Aorta (tissue), 5 donors: ENCODE measurements around the gene CDH2. TPM values are rescaled to one million over a fixed set of nuclear protein-coding genes. Genes with fewer than 3 reads are reported as not detected.

Experiments
- ATAC-seq: fragments of 200-7000 bp; cut with Tn5 transposase; one replicate; pipeline ENCODE4 v1.9.1; 2022; ENCODE audit warnings: moderate library complexity; ENCODE audit not compliant: low FRiP score
- DNase-seq, 2 donors: peaks; one replicate each; pipeline ENCODE4 v3.0.0-alpha.2; 2020
- H3K27ac ChIP-seq, 2 donors: one replicate each; pipeline ENCODE4 v1.5.1; 2013; ENCODE audit warnings: low read length in 2 of 2, mild to moderate bottlenecking in 2 of 2, moderate library complexity in 2 of 2, control low read depth in 1 of 2, inconsistent platforms in 1 of 2, low read depth in 1 of 2
- H3K27me3 ChIP-seq, 2 donors: one replicate each; pipeline ENCODE4 v1.6.1; 2013; ENCODE audit warnings: control low read depth in 1 of 2, low read length in 1 of 2, mild to moderate bottlenecking in 1 of 2, moderate library complexity in 1 of 2; ENCODE audit not compliant: insufficient read depth in 2 of 2, control insufficient read depth in 1 of 2
- H3K36me3 ChIP-seq, 2 donors: one replicate each; pipeline ENCODE4 v1.6.1; 2013; ENCODE audit warnings: control low read depth in 1 of 2, low read length in 1 of 2, mild to moderate bottlenecking in 1 of 2; ENCODE audit not compliant: insufficient read depth in 2 of 2, control insufficient read depth in 1 of 2
- H3K4me1 ChIP-seq, 2 donors: one replicate each; pipeline ENCODE4 v1.6.1; 2013; ENCODE audit warnings: low read length in 2 of 2, control low read depth in 1 of 2, mild to moderate bottlenecking in 1 of 2, moderate library complexity in 1 of 2; ENCODE audit not compliant: insufficient read depth in 2 of 2, control insufficient read depth in 1 of 2
- H3K4me3 ChIP-seq, 2 donors: one replicate each; pipeline ENCODE4 v1.5.1; 2013; ENCODE audit warnings: low read length in 2 of 2, control low read depth in 1 of 2, mild to moderate bottlenecking in 1 of 2
- H3K9me3 ChIP-seq: one replicate; pipeline ENCODE4 v1.6.1; 2013; ENCODE audit warnings: mild to moderate bottlenecking, low read length; ENCODE audit not compliant: control insufficient read depth
- WGBS, 2 donors: extraction: QIAGEN DNeasy Blood & Tissue Kit; methylation state at CpG; one replicate each; pipeline ENCODE4 v1.1.7; 2013; 5-methylcytosine and 5-hydroxymethylcytosine counted together
- intact Hi-C, 2 donors: fragments of 100-400 bp; cut with DNase I; formaldehyde crosslinking; loops; one replicate each; pipeline versions ENCODE4 v1.14.2 to v1.15.0; 2022
- polyA plus RNA-seq, 2 donors: library from polyadenylated mRNA; stranded (reverse); fragments of 200-250 nt; gene quantifications; one replicate each; pipeline ENCODE4 v1.2.3, GENCODE V29; 2013
- total RNA-seq, 2 donors: library from RNA; stranded (reverse); fragmentation: NEBNext Ultra II Directional; extraction: Animal tissue kit (Norgen Biotek cat#: 25700); gene quantifications; one replicate each; pipeline ENCODE4 v1.2.1, GENCODE V29; 2021
- donor health status: healthy with polysubstance abuse.
- donor health status: Bipolar disorder and iron deficiency.
- donor health status: DM: no; HTN: no; CAD: no.
- donor health status: DM: no; HTN: no; CAD: no.
- donor health status: DM: yes; HTN: yes; CAD: no.

CDH2 gene
- total and polyA plus RNA-seq, 4 donors: 6.9 to 13.9 (median 11.4) TPM

DNA sequence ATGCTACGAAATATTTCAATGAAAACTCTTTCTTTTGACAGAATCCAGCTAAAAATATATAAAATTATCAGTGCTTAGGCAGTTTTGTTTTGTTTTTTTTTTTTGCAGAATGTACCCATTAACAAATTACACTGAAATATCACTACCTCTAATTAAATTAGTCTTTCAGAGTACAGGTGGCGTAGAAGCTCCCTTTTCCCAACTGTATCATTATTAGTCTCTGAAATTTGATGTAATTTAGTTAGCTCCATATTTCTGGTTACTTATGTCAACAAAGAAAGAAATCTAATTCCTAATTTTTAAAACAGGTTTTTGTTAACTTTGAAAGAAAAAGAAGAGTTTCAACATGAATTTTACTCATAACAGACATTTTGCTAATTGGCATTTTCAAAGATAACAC lies 149.2 kb downstream of the CDH2 start:
- H3K9me3 ChIP-seq: no peaks in the 10 kb centered on the region
- H3K4me3 ChIP-seq: no peak overlapping the region
- intact Hi-C loops: no loop called here
- DNase-seq: no peak
- 93 to 98% methylated on average over 2 of the region's 2 CpGs for WGBS, 2 donors
- H3K27me3 ChIP-seq: no peaks in the 10 kb centered on the region
- H3K36me3 ChIP-seq: no peaks in the 10 kb centered on the region
- no peak for ATAC-seq
- no peaks in the 10 kb centered on the region for H3K4me1 ChIP-seq
- H3K27ac ChIP-seq: no peak overlapping the region

- intact Hi-C loops: no loop called here
- DNase-seq: no peak
- 76% methylated on average over 3 of the region's 3 CpGs for WGBS, 2 donors
Observed at GRCh38 chr18:28019425-28020108, 157.4 kb downstream of the CDH2 start.

GRCh38 chr18:28018351-28018750 lies 158.6 kb downstream of the CDH2 start:
- Histone ChIP-seq H3K27ac (no peak overlapping the region), H3K27me3 (no peaks in the 10 kb centered on the region), H3K4me3 (no peak overlapping the region), H3K36me3 (no peaks in the 10 kb centered on the region), H3K9me3 (no peaks in the 10 kb centered on the region), H3K4me1 (no peaks in the 10 kb centered on the region)
- intact Hi-C loops: no loop called here
- ATAC-seq: no peak
- no peak for DNase-seq

More at GRCh38 chr18:28019425-28020108, 157.4 kb downstream of the CDH2 start:
- Histone ChIP-seq H3K4me3 (no peak overlapping the region), H3K9me3 (no peaks in the 10 kb centered on the region), H3K27me3 (no peaks in the 10 kb centered on the region), H3K27ac (no peak overlapping the region), H3K36me3 (no peaks in the 10 kb centered on the region), H3K4me1 (no peaks in the 10 kb centered on the region)
- ATAC-seq: no peak

GRCh38 chr18:28015671-28016070 lies 161.3 kb downstream of the CDH2 start:
- no peak overlapping the region for H3K27ac ChIP-seq
- WGBS, 2 donors: 76 to 87% methylated on average over 3 of the region's 3 CpGs
- H3K36me3 ChIP-seq: no peaks in the 10 kb centered on the region
- intact Hi-C loops: no loop called here
- no peak overlapping the region for H3K4me3 ChIP-seq
- H3K4me1 ChIP-seq: no peaks in the 10 kb centered on the region
- DNase-seq: no peak
- H3K9me3 ChIP-seq: no peaks in the 10 kb centered on the region
- ATAC-seq: no peak
- H3K27me3 ChIP-seq: no peaks in the 10 kb centered on the region

DNA sequence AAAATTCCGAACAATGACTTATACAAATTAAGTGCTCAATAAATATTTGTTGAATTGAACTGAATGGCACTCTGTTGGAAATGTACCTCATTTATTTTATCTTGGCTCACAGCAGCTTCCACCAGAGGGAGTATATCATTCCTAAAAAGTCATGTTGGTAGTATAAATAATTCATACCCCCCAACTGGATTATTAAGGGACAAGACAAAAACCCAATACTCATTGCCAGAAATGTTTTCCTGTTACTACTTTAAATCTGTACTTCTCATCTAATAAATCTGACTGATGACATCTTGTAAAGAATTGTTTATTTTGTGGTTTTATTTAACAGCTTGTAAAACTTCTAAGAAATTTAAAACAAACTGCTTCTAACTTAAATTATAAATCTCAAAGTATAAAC lies 163.9 kb downstream of the CDH2 start:
- Histone ChIP-seq H3K36me3 (no peaks in the 10 kb centered on the region), H3K4me1 (no peaks in the 10 kb centered on the region), H3K27me3 (no peaks in the 10 kb centered on the region), H3K9me3 (no peaks in the 10 kb centered on the region), H3K27ac (no peak overlapping the region), H3K4me3 (no peak overlapping the region)
- DNase-seq: no peak
- ATAC-seq: no peak
- intact Hi-C loops: no loop called here
- 88 to 89% methylated on average over 1 of the region's 1 CpG for WGBS, 2 donors

- Histone ChIP-seq H3K27me3 (no peaks in the 10 kb centered on the region), H3K4me1 (no peaks in the 10 kb centered on the region), H3K36me3 (no peaks in the 10 kb centered on the region), H3K9me3 (no peaks in the 10 kb centered on the region), H3K27ac (no peak overlapping the region), H3K4me3 (no peak overlapping the region)
- ATAC-seq (no peak), DNase-seq (no peak)
- intact Hi-C loops: no loop called here
Observed at GRCh38 chr18:28012336-28012735, 164.6 kb downstream of the CDH2 start.

GRCh38 chr18:28009589-28009988 lies 167.3 kb downstream of the CDH2 start:
- Histone ChIP-seq H3K9me3 (no peaks in the 10 kb centered on the region), H3K4me3 (no peak overlapping the region), H3K27ac (no peak overlapping the region), H3K36me3 (no peaks in the 10 kb centered on the region), H3K27me3 (no peaks in the 10 kb centered on the region), H3K4me1 (no peaks in the 10 kb centered on the region)
- intact Hi-C loops: no loop called here
- WGBS, 2 donors: 92 to 93% methylated on average over 6 of the region's 6 CpGs
- no peak for DNase-seq
- no peak for ATAC-seq

DNA sequence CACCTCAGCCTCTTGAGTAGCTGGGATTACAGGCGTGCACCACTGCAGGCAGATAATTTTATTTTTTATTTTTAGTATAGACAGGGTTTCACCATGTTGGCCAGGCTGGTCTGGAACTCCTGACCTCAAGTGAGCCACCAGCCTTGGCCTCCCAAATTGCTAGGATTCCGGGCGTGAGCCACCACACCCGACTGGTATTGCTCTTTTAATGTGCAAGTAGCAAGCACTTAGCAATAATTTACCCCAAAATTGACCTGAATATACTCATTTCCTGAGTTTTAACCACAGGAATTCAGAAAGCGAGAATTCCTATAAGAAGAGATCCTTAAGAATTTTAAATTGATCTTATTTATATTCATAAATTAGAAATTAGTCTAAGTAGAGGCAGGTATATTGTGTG lies 169.1 kb downstream of the CDH2 start:
- ATAC-seq: no peak
- intact Hi-C loops: no loop called here
- H3K27me3 ChIP-seq: no peaks in the 10 kb centered on the region
- no peaks in the 10 kb centered on the region for H3K9me3 ChIP-seq
- no peaks in the 10 kb centered on the region for H3K36me3 ChIP-seq
- no peak overlapping the region for H3K27ac ChIP-seq
- WGBS, 2 donors: 95 to 96% methylated on average over 5 of the region's 5 CpGs
- no peak overlapping the region for H3K4me3 ChIP-seq
- no peaks in the 10 kb centered on the region for H3K4me1 ChIP-seq
- DNase-seq: no peak

- ATAC-seq (no peak), DNase-seq (no peak)
- 83 to 84% methylated on average over 7 of the region's 7 CpGs for WGBS, 2 donors
- Histone ChIP-seq H3K4me3 (no peak overlapping the region), H3K4me1 (no peaks in the 10 kb centered on the region), H3K27ac (no peak overlapping the region), H3K27me3 (no peaks in the 10 kb centered on the region), H3K36me3 (no peaks in the 10 kb centered on the region), H3K9me3 (no peaks in the 10 kb centered on the region)
- intact Hi-C loops: loop anchor here in 1 of 2 donors (2.0 kb wide), 1 partner anchor 172 kb away; the partner anchor contains the start of gene CDH2
Observed at GRCh38 chr18:28005164-28005563, 171.8 kb downstream of the CDH2 start.
